DND-41 (cell line): Measurements from ENCODE around the gene KLHL36.

ENCODE experiments used
- EZH2 ChIP-seq: IDR thresholded peaks from 3 replicates; pipeline ENCODE4 v1.6.1; 2012; ENCODE audit warnings: borderline replicate concordance, low read depth, mild to moderate bottlenecking, moderate library complexity, low read length, inconsistent platforms; ENCODE audit not compliant: severe bottlenecking
- TF ChIP-seq, protein P1 (sequence below): IDR thresholded peaks from 2 replicates; pipeline ENCODE4 v1.5.1; 2012; ENCODE audit warnings: borderline replicate concordance, low read length, moderate library complexity, mild to moderate bottlenecking; ENCODE audit not compliant: poor library complexity, severe bottlenecking; ENCODE audit errors: extremely low read depth

DNA sequence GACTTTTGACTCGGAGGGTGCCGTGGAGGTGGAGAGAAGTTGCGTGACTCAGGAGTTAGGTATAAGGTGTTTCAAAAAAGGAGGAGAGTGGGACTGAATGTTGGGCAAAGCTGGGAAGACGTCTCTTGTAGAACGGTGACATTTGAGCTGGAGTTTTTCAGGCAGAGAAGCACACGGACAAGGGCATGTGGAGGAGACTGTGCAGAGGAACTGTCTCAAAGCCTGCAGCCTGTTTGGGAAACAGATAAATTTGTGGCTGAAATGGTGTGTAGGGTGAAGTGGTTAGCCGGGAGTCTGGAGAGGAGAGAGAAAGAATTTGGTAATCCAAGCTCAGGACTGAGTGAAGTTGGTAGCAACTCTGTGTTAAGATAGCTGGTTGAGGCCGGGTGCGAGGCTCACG lies 61.3 kb downstream of the KLHL36 start:
- TF ChIP-seq, protein P1, sequence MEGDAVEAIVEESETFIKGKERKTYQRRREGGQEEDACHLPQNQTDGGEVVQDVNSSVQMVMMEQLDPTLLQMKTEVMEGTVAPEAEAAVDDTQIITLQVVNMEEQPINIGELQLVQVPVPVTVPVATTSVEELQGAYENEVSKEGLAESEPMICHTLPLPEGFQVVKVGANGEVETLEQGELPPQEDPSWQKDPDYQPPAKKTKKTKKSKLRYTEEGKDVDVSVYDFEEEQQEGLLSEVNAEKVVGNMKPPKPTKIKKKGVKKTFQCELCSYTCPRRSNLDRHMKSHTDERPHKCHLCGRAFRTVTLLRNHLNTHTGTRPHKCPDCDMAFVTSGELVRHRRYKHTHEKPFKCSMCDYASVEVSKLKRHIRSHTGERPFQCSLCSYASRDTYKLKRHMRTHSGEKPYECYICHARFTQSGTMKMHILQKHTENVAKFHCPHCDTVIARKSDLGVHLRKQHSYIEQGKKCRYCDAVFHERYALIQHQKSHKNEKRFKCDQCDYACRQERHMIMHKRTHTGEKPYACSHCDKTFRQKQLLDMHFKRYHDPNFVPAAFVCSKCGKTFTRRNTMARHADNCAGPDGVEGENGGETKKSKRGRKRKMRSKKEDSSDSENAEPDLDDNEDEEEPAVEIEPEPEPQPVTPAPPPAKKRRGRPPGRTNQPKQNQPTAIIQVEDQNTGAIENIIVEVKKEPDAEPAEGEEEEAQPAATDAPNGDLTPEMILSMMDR, result no peak
- no peak for TF ChIP-seq EZH2
